HG03575 (cell line): ENCODE data around the gene RCL1.
"Not testable (repeated sequence)": the region's sequence is repeated elsewhere in the genome, so short reads cannot be mapped to it uniquely, and the experiment has no call there.

Experiments used
- ATAC-seq: cut with Tn5 transposase; IDR thresholded peaks from one replicate; pipeline ENCODE4 v1.9.1; 2021; ENCODE audit not compliant: unreplicated experiment, insufficient number of reproducible peaks, low FRiP score; ENCODE audit errors: extremely low read depth

RCL1 gene, protein sequence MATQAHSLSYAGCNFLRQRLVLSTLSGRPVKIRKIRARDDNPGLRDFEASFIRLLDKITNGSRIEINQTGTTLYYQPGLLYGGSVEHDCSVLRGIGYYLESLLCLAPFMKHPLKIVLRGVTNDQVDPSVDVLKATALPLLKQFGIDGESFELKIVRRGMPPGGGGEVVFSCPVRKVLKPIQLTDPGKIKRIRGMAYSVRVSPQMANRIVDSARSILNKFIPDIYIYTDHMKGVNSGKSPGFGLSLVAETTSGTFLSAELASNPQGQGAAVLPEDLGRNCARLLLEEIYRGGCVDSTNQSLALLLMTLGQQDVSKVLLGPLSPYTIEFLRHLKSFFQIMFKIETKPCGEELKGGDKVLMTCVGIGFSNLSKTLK

DNA sequence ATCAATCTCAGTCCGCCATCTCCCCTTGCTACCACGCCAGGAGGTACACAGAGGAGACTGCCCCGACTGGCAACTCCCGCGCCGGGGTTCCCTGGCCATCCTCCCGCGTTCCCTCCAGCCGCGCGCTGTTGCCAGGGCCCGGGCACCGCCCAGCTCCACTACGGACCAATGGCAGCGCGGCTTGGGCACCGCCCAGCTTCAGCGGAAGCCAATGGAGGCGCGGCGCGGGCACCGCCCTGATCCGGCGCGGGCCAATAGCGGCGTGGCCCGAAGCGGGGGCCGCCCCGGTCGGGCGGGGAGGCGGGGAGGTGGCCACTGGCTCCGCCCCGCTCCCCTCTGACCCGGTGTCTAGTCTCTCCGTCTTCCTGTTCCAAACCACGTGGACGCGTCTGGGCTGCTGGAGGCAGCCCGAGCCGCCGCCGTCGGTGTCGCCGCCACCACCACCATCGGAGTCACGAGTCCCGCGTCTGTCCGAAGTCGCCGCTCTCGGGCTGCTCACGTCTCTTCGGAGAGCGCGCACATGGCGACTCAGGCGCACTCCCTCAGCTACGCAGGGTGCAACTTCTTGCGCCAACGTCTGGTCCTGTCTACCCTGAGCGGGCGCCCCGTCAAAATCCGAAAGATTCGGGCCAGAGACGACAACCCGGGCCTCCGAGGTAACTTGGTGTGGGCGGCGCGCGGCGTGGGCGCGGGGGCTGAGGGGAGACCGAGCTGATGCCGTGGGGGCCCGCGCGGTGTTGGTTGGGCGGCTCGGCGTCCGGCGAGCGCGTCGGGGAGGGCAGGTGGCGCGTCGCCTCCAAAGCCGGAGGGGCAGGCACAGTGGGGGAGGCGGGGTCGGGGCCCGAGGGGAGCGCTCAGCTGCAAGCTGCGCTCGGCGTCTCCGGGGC lies at the start of gene RCL1:
Gene RCL1, plus strand, starts transcription at position 373 of the 887 bp plus-strand sequence. Its CDS starts 148 bp downstream, at position 521.
- ATAC-seq = peak; percentile 88

DNA sequence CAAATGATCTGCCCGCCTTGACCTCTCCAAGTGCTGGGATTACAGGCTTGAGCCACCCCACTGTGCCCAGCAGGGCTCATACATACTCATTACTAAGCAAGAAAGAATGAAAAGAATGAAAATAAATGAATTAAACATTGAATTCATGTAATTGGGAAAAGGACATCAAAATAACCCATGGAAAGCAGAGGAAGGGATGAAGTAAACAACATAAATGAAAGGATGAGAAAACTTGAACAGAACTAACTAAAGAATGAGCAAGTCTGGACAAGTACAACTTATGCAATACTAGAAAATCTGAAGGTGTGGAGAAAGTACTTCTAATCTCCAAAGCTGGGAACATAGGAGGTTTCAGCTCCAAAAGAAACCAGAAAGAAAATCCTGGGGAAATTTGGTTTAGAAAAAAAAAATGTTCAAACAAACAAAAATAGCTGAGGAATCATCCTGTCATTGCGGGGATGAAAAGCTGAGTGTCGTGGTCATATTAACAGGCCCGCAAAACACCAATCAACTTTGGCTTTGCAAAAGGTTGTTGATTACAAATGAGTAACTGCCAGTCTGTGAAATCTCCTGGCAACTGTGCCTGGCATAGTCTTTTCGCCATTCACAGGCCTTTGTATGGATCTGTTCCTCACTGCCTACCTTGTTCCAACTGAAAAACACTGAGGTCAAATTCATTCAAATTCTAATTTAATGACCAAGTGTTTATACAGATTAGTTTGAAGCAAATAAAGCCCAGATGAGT lies 49.4 kb upstream of the RCL1 start:
- no peak for ATAC-seq

DNA sequence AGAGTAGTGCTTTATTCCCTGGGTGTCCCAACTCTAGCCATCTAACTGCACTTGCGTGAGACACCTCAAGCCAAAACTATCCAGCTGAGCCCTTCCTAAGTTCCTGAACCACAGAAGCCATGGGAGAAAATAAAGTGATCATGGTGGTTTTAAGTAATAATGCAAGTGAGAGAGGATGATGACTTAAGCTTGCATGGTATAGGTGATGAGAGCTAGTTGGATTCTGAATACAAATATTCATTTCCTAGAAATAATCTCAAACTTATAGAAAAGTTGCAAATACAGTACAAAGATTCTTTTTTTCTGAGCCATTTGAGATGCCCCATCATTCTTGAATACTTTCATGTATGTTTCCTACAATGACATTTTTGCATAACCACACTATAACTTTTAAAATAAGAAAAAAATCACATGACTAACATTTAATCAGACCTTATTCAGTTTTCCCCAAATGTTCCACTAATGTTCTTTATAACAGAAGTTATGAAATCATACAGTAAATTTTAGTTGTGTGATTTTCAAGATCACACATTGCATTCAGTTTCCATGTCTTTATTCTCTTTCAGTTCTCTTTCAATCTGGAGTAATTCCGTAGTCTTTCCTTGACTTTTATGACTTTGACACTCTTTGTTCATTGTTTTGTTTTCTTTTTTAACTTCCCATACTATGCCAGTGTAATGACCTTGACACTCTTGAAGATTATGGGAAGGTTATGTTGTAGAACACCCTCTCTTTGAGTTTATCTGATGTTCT lies 46.3 kb upstream of the RCL1 start:
- no peak for ATAC-seq

DNA sequence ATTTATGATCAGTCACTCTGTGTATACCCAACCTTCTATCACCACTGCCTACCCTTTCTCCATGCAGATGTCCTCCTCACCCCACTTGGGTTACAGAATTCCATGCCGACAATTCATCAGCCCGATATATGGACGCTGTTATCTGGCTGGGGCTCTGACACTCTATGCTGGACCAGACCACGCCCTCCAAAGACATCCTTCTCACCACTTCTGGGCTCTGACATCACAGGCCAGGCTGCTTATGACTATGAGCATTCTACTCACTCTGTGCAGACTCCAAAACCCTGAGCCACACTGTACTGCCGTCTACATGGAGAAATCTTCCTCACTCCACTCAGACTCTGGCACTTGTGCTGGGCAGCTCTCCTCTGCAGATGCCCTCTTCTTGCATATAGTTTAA lies 44.1 kb upstream of the RCL1 start:
- ATAC-seq = no peak

DNA sequence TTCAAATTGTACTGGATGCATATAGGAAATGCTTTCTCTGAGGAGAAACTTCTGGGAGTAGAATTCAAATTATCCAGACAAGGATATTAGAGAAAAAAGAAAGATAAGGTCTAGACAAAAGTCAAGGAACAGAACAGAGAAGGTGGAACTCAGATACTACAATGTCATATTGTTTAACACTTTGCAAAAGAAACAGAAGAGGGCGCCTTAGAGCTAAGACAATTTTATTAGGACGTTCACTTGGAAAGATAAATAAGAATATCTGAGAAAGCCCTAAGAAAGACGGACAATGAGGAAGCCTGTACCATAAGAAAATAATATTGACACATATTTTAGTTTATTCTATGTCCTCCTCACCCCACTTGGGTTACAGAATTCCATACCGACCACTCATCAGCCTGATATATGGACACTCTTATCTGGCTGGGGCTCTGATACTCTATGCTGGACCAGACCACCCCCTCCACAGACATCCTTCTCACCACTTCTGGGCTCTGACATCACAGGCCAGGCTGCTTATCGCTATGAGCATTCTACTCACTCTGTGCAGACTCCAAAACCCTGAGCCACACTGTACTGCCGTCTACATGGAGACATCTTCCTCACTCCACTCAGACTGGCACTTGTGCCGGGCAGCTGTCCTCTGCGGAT lies 42.6 kb upstream of the RCL1 start:
- ATAC-seq = no peak

DNA sequence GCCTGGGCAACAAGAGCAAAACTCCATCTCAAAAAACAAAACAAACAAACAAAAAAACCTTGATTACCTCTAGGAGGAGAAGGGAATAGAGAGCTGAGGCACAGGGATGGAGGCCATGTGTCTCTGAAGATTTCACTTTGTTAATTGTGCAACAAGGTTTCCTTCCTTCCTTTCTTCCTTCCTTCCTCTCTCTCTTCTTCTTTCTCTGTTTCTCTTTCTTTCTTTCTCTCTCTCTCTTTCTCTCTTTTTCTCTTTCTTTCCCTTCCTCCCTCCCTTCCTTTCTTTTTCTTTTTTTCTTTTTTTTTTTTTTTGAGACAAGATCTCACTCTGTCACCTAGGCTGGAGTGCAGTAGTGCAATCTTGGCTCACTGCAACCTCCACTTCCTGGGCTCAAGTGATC lies 38.2 kb upstream of the RCL1 start:
- not testable (repeated sequence) for ATAC-seq

DNA sequence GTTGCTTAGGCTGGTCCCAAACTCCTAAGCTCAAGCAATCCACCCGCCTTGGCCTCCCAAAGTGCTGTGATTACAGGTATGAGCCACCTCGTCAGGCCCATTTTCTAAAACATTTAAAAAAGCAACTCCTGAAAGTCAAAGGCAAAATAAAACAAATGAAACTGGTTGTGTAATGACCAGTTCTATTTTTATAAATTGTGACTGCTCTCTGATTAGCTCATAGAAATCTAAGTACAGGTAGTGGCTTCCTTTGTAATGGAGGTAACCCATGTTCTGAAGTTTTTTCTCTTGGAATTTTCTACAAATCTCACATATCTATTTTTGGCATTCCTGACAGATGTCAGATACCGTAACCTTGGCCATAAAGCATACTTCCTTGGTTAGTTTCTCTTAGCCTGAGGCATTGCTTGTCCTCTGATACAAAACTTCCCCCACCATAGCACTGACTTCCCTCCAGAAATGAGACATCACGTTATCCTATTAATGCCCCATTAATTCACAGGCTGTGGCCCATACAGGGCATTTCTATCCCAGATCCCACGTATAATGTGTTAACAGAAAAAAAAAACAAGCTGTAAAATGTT lies 37.6 kb upstream of the RCL1 start:
- ATAC-seq = no peak

DNA sequence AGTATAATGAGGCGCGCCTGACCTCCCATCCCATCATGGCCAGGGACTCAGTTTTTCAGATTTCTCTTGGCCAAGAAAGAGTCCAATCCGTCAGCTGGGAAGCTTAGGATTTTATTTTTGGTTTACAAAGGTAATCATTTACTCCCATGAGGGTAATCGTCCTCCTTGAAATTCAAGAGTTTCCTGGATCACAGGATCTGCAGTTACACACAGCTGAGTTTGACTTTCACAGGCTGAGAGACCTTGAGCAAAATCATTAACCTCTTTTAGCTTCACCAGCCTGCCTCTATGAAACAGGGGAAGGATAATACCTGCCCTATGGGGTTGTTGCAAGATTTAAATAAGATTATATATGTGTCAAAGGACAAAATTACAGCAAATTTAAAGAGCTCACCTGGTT lies 36.3 kb upstream of the RCL1 start:
- no peak for ATAC-seq

DNA sequence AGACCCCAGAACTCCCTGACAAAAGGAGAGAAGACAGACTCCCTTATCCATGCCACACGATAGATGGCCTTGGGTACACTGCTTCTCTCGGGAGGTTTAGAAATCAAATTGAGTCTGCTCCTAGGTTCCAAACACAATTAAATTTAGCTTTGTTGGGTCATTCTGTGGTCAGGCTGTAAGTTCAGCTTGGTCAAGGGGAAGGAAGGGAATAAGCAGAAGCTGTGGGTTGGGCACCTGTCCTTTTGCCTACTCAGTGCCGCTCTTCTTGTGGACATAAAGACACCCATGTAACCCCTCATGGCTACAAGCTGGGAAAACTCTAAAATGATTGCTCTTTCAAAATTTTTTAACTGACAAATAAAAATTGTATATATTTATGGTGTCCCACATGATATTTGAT lies 32.6 kb upstream of the RCL1 start:
- ATAC-seq = no peak

DNA sequence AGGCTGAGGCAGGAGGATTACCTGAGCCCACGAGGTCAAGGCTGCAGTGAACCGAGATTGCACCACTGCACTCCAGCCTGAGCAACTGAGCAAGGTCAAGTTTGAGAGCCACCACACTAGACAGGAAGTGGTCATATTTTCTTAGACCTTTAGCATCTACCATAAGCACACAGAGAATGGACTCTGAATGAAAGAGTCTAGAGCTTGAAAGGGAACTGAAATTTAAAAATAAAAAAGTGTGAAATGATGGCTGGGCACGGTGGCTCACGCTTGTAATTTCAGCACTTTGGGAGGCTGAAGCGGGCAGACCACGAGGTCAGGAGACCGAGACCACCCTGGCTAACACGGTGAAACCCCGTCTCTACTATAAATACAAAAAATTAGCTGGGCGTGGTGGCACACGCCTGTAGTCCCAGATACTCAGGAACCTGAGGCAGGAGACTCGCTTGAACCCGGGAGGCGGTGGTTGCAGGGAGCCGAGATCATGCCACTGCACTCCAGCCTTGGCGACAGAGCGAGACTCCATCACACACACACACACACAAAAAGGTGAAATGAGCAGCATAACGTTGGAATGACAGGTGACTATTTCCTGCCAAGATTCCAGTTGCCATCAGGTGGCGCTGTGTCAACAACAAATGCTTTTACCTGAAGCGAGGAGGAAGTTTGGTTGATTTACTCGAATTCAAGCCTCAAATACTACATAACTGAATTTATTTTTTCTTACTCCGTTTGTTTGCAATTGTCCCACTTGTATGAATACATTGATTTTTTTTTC lies 30.4 kb upstream of the RCL1 start:
- peak; percentile 44 for ATAC-seq

DNA sequence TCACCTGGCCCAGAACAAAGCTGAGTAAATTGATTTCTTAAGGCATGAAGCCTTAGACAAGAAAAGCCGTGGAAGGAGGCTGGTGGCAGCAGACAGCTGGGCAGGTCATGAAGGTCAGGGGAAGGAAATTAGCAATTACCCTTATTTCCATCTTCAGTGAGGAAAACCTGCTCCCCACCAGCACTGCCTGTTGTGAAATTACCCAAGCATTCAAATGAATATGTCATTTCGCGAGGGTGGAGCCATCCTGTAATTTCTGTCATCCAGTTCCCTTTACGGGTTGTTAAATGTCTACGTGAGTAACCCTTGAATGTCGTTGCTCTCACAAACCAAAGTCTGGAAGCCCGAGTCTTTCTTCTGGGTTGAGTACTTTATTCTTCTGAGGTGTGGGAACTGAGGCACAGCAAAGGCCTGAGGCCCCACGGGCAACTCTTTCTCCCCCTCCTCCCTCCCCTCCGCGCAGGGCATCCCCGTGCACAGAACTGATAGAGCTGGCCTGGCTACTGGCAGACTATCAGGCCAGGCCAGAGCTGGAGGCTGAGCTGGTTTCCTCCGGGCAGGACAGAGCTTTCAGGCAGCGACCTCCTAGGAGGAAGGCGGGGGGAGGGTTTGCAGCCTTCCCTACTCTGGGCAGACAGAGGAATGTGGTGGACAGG lies 29.7 kb upstream of the RCL1 start:
- no peak for ATAC-seq

DNA sequence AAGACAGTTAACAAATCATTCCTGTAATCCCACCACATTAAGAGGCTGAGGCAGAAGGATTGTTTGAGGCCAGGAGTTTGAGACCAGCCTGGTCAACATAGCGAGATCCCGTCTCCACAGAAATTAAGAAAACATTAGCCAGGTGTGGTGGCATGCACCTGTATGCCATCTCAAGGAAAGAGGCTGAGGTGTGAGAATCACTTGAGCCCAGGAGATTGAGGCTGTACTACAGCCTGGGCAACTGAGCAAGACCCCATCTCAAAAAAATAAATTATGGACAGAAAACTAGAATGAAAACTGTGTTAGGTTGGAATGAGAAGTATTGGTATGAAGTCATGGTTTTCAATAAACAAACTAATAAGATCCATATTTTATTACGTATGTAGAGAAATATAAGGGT lies 28.7 kb upstream of the RCL1 start:
- no peak for ATAC-seq

DNA sequence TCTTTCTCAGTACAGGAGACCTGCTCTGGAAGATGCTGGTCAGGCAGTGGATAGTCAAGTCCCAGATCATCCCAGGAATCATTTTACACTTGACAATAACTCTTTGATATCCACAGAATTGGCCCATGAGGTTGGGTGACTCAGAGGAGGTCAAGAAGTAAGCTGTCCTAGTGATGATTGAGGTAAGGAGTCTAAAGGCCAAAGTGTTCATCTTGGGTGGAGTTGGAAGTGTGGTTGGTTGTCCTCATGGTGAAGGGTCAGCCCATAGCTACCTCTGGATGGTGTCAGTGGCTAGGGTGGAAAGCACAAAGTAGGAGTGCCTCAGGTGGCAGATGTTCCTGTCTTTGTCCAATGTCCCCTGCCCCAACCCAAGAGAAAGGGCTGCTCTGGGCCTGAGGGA lies 24.1 kb upstream of the RCL1 start:
- no peak for ATAC-seq

DNA sequence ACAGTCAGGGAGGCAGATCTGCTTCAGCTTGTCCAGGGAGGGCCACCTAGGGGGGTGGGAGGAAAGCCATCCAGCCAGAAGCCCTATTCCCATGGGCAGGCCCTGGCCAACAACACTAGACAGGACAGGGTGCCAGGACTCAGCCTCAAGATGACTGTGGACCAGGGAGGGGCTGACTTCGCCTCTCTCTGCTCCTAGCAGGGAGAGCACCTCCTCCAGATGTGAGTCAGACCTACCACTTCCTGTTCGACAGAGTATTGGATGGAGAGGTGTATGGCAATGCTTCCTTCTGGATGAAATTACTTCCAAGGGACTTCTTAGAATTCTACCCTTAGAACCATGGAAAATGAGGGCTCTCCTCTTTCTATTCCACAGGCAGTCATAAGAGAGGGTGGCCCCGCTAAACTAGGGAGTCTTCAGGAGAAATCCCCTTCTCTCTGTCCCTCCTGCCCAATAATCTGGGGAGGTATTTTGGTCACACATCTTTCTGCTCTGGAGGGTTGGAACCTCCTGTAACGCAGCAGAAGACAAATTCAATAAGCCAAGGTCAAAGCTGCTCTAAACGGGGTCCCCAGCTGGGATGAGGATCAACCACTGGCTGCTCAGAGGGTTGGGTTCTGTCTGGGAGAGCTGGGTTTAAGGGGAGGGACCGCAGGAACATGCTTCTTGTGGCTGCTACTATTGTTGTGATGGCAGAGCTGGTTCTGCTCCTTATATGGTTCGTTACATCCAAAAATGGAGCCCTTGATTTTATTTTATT lies 23.2 kb upstream of the RCL1 start:
- no peak for ATAC-seq

DNA sequence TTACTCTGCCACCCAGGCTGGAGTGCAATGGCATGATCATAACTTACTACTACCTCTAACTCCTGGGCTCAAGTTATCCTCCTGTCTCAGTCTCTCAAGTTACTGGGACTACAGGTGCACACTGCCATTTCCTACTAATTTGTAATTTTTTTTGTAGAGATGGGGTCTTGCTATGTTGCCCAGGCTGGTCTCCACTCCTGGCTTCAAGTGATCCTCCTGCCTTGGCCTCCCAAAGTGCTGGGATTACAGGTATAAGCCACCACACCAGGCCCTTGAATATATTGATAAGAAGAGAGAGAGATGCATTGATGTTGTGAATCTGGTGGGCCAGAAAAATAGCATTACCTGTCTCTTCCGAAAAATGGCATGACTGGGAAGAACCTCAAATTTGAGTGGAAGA lies 21.0 kb upstream of the RCL1 start:
- ATAC-seq = no peak

DNA sequence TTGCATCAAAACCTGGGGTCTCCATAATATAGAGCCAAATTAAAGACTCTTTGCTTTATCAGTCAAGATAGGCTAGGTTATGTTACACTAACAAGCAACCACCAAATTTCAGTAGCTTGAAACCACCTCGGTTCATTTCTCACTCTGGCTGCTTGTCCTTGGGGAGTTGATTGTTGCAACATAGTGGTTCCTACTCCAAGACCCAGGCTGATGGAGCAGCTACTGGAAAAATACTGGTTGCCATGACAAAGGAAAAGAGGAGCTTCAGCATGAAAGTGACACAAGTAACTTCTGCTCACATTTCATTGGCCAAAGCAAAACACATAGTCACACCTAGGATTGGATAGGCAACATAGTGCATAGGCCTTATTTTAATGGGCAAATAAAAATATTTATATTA lies 18.5 kb upstream of the RCL1 start:
- no peak for ATAC-seq
